GM19023 (cell line): Measurements from ENCODE around the gene GATB.

ENCODE experiments used
- ATAC-seq: cut with Tn5 transposase; IDR thresholded peaks from one replicate; pipeline ENCODE4 v1.9.1; 2021; ENCODE audit warnings: mild to moderate bottlenecking, moderate library complexity; ENCODE audit not compliant: unreplicated experiment

Gene GATB

GRCh38 chr4:151624626-151625565 lies 135.9 kb downstream of the GATB start:
- ATAC-seq, result no peak
